HepG2 (cell line): ENCODE results near the gene GADD45G. TPM values are rescaled to one million over a fixed set of nuclear protein-coding genes. Genes with fewer than 3 reads are reported as not detected.

ENCODE experiments used
- BCL6 ChIP-seq: IDR thresholded peaks from 2 replicates; pipeline ENCODE4 v1.6.1; 2016; ENCODE audit warnings: missing genetic modification reagents, missing compliant biosample characterization
- DR1 ChIP-seq: sonication (generic); formaldehyde crosslinking; IDR thresholded peaks from 2 replicates; pipeline ENCODE4 v1.8.0; 2021; ENCODE audit warnings: mild to moderate bottlenecking, missing genetic modification reagents, inconsistent platforms
- GFI1 ChIP-seq: sonication (generic); formaldehyde crosslinking; IDR thresholded peaks from 2 replicates; pipeline ENCODE4 v1.5.0; 2020; ENCODE audit warnings: missing genetic modification reagents, mild to moderate bottlenecking, borderline replicate concordance
- KDM2A ChIP-seq: sonication (generic); formaldehyde crosslinking; IDR thresholded peaks from 2 replicates; pipeline ENCODE4 v1.4.0; 2020; ENCODE audit warnings: low read depth, missing genetic modification reagents, borderline replicate concordance
- KLF13 ChIP-seq: sonication (generic); formaldehyde crosslinking; IDR thresholded peaks from 2 replicates; pipeline ENCODE4 v1.4.0; 2020; ENCODE audit warnings: mild to moderate bottlenecking, missing genetic modification reagents
- NPAS2 ChIP-seq: sonication (generic); formaldehyde crosslinking; IDR thresholded peaks from 2 replicates; pipeline ENCODE4 v1.8.0; 2022; ENCODE audit warnings: mild to moderate bottlenecking, missing genetic modification reagents, borderline replicate concordance
- NRL ChIP-seq: sonication (generic); formaldehyde crosslinking; IDR thresholded peaks from 2 replicates; pipeline ENCODE4 v1.5.0; 2020; ENCODE audit warnings: missing genetic modification reagents, mild to moderate bottlenecking, moderate library complexity, borderline replicate concordance
- REL ChIP-seq: sonication (generic); formaldehyde crosslinking; conservative IDR thresholded peaks from 2 replicates; pipeline ENCODE4 v1.8.0; 2022; ENCODE audit warnings: mild to moderate bottlenecking, missing genetic modification reagents, moderate library complexity
- SMC3 ChIP-seq: IDR thresholded peaks from 2 replicates; pipeline ENCODE4 v1.6.1; 2011; ENCODE audit warnings: low read length, improper control_type of control experiment
- ZNF124 ChIP-seq: sonication (generic); formaldehyde crosslinking; IDR thresholded peaks from 2 replicates; pipeline ENCODE4 v1.4.0; 2020; ENCODE audit warnings: missing genetic modification reagents
- ZNF230 ChIP-seq: sonication (generic); formaldehyde crosslinking; IDR thresholded peaks from 2 replicates; pipeline ENCODE4 v1.4.0; 2020; ENCODE audit warnings: mild to moderate bottlenecking, missing genetic modification reagents
- ZNF503 ChIP-seq: sonication (generic); formaldehyde crosslinking; IDR thresholded peaks from 2 replicates; pipeline ENCODE4 v1.4.0; 2020; ENCODE audit warnings: missing genetic modification reagents
- ZNF597 ChIP-seq: sonication (generic); formaldehyde crosslinking; IDR thresholded peaks from 2 replicates; pipeline ENCODE4 v1.5.0; 2020; ENCODE audit warnings: missing genetic modification reagents
- ZNF710 ChIP-seq: sonication (generic); formaldehyde crosslinking; IDR thresholded peaks from 2 replicates; pipeline ENCODE4 v1.5.0; 2020; ENCODE audit warnings: mild to moderate bottlenecking, missing genetic modification reagents, borderline replicate concordance
- polyA plus RNA-seq, 8 experiments: library from polyadenylated mRNA; depleted of rRNA in 3 of 8; stranded (reverse) in 7 of 8; unstranded in 1 of 8; fragments of >200 nt; fragmentation: Illumina TruSeq in 4 of 8; extraction: Trizol in 4 of 8; gene quantifications; 2 replicates each; pipeline versions ENCODE4 v1.2.1 to v1.2.3, GENCODE V29; 2011 to 2016; ENCODE audit warnings: low read depth in 4 of 8, missing spikeins in 1 of 8, mixed read lengths in 1 of 8; ENCODE audit not compliant: insufficient read depth in 1 of 8
- total RNA-seq, 5 experiments: library from RNA; depleted of rRNA; stranded (reverse); fragments of >200 nt; fragmentation: Illumina TruSeq; extraction: Trizol; gene quantifications; 2 replicates each; pipeline ENCODE4 v1.2.3, GENCODE V29; 2016; ENCODE audit warnings: low read depth in 1 of 5
- TF ChIP-seq, protein P1 (sequence below), 2 experiments: sonication (generic) in 1 of 2; formaldehyde crosslinking in 1 of 2; IDR thresholded peaks; 2 replicates each; pipeline versions ENCODE4 v1.5.1 to v1.6.1; 2011 to 2020; ENCODE audit warnings: borderline replicate concordance in 1 of 2, low read depth in 1 of 2, low read length in 1 of 2, mild to moderate bottlenecking in 1 of 2, missing genetic modification reagents in 1 of 2, moderate library complexity in 1 of 2
- TF ChIP-seq, protein P2 (sequence below): fragments of 450-650 bp; IDR thresholded peaks from 2 replicates; pipeline ENCODE4 v1.6.1; 2016
- TF ChIP-seq, protein P3 (sequence below): sonication (generic); formaldehyde crosslinking; IDR thresholded peaks from 2 replicates; pipeline ENCODE4 v1.9.0; 2021; ENCODE audit warnings: missing genetic modification reagents, borderline replicate concordance

Gene GADD45G
- total and polyA plus RNA-seq, 2 of the 13 experiments (the other 11 are each of a cell fraction or from before 2014, with no cell fraction given), result not detected

DNA sequence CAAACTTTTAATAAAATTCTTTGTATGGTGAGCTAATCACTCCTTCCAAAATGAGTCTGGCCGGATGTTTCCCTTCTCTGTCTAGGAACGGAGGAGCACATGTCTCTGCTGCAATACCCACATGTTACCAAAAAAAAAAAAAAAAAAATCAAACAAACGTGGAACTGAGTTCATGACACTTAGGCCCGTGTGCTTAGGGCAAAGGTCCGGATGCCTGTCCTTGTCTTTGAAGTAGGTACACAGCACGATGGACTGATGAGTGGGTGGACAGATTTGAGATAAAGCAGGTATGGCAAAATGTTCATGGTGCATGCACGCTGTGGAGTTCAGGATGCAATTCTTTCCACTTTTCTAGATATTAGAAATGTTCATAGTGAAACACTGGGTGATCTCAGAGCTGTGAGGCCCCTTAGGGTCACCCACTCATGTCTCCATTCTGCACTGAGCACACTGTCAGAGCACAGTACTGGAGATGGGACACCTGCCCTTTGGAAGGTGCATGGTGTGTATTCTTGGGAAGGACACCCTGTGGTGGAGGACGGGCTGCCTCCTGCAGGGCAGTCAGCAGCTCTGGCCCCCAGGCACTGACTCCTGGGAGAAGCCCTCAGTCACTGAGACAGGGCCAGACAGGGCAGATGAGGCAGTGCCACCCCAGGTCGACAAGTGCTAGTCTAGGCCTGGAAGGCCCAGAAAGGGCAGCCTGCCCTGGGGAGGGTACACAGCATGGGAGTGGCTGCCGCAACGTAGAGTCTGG, 43.6 kb downstream of the GADD45G start (continued):
- TF ChIP-seq, protein P1, sequence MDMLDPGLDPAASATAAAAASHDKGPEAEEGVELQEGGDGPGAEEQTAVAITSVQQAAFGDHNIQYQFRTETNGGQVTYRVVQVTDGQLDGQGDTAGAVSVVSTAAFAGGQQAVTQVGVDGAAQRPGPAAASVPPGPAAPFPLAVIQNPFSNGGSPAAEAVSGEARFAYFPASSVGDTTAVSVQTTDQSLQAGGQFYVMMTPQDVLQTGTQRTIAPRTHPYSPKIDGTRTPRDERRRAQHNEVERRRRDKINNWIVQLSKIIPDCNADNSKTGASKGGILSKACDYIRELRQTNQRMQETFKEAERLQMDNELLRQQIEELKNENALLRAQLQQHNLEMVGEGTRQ (IDR thresholded peaks at IDR 0.05; ENCODE audit: low read depth, low read length), result no peak
- TF ChIP-seq, protein P1 (CRISPR knock-in tag; IDR thresholded peaks at IDR 0.05; ENCODE audit: borderline replicate concordance), result no peak
- TF ChIP-seq DR1 (CRISPR knock-in tag), result no peak
- peak; percentile 72 for TF ChIP-seq ZNF710 (CRISPR knock-in tag)
- no peak for TF ChIP-seq ZNF597 (CRISPR knock-in tag)
- TF ChIP-seq SMC3, result 0 out of 2 replicates have a peak, but pooled peaks have one; percentile 4
- TF ChIP-seq, protein P2, sequence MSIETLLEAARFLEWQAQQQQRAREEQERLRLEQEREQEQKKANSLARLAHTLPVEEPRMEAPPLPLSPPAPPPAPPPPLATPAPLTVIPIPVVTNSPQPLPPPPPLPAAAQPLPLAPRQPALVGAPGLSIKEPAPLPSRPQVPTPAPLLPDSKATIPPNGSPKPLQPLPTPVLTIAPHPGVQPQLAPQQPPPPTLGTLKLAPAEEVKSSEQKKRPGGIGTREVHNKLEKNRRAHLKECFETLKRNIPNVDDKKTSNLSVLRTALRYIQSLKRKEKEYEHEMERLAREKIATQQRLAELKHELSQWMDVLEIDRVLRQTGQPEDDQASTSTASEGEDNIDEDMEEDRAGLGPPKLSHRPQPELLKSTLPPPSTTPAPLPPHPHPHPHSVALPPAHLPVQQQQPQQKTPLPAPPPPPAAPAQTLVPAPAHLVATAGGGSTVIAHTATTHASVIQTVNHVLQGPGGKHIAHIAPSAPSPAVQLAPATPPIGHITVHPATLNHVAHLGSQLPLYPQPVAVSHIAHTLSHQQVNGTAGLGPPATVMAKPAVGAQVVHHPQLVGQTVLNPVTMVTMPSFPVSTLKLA, result peak; percentile 100
- TF ChIP-seq, protein P3, sequence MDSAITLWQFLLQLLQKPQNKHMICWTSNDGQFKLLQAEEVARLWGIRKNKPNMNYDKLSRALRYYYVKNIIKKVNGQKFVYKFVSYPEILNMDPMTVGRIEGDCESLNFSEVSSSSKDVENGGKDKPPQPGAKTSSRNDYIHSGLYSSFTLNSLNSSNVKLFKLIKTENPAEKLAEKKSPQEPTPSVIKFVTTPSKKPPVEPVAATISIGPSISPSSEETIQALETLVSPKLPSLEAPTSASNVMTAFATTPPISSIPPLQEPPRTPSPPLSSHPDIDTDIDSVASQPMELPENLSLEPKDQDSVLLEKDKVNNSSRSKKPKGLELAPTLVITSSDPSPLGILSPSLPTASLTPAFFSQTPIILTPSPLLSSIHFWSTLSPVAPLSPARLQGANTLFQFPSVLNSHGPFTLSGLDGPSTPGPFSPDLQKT (CRISPR knock-in tag), result no peak
- peak; percentile 98 for TF ChIP-seq GFI1 (CRISPR knock-in tag)
- TF ChIP-seq KLF13 (CRISPR knock-in tag), result no peak
- peak; percentile 93; the same call in 1 of the 2 replicates for TF ChIP-seq NPAS2
- 0 out of 2 replicates have a peak, but pooled peaks have one; percentile 47 for TF ChIP-seq ZNF503 (CRISPR knock-in tag)
- 0 out of 2 replicates have a peak, but pooled peaks have one; percentile 60 for TF ChIP-seq ZNF124 (CRISPR knock-in tag)
- TF ChIP-seq KDM2A (CRISPR knock-in tag), result peak; percentile 43; the same call in 1 of the 2 replicates
- TF ChIP-seq BCL6 (CRISPR knock-in tag), result peak; percentile 99
- no peak for TF ChIP-seq NRL (CRISPR knock-in tag)
- no peak for TF ChIP-seq REL (CRISPR knock-in tag)
- TF ChIP-seq ZNF230 (CRISPR knock-in tag), result no peak
